ENCODE data around the gene MINK1. TPM values are rescaled to one million over a fixed set of nuclear protein-coding genes. Genes with fewer than 3 reads are reported as not detected.
A peak's percentile ranks its signal among the peaks of the same experiment; 100 is the strongest.
"Not testable (repeated sequence)": the region's sequence is repeated elsewhere in the genome, so short reads cannot be mapped to it uniquely, and the experiment has no call there.

MINK1 gene
- total RNA-seq, 2 donors from 2014 or later, result 44.0 to 45.0 TPM

- no peak for TF ChIP-seq CTCF (IDR thresholded peaks at IDR 0.05)
- H3K36me3 ChIP-seq, result no peaks in the 10 kb centered on the region
- no peak for ATAC-seq (ENCODE audit: insufficient number of reproducible peaks, low FRiP score, low read depth)
- peaks cover 15 to 19% of the 10 kb centered on the region in 2 donors for H3K4me1 ChIP-seq (ENCODE audit: control insufficient read depth in 1 of 2, low read depth in 2 of 2)
- no peak overlapping the region for H3K27ac ChIP-seq
- no peak overlapping the region for H3K4me3 ChIP-seq
- H3K27me3 ChIP-seq (replicated peaks; ENCODE audit: insufficient read depth), result no peaks in the 10 kb centered on the region
- H3K9me3 ChIP-seq, result no peaks in the 10 kb centered on the region
- DNase-seq (ENCODE audit: low spot score), result no peak
Measured at GRCh38 chr17:4856271-4856936, 23.3 kb downstream of the MINK1 start.

GRCh38 chr17:4856937-4857314, 23.8 kb downstream of the MINK1 start:
- no peak for TF ChIP-seq CTCF (IDR thresholded peaks at IDR 0.05)
- Histone ChIP-seq H3K36me3 (no peaks in the 10 kb centered on the region), H3K27ac (no peak overlapping the region), H3K4me1 (ENCODE audit: control insufficient read depth in 1 of 2, low read depth in 2 of 2) (peaks cover 15 to 19% of the 10 kb centered on the region in 2 donors), H3K27me3 (replicated peaks; ENCODE audit: insufficient read depth) (no peaks in the 10 kb centered on the region), H3K4me3 (no peak overlapping the region), H3K9me3 (no peaks in the 10 kb centered on the region)
- no peak for ATAC-seq (ENCODE audit: insufficient number of reproducible peaks, low FRiP score, low read depth)
- DNase-seq (ENCODE audit: low spot score), result no peak

GRCh38 chr17:4857347-4857746, 24.2 kb downstream of the MINK1 start:
- H3K9me3 ChIP-seq; H3K4me3 ChIP-seq; H3K27me3 ChIP-seq (replicated peaks; ENCODE audit: insufficient read depth); ATAC-seq (ENCODE audit: insufficient number of reproducible peaks, low FRiP score, low read depth); H3K27ac ChIP-seq; H3K36me3 ChIP-seq; DNase-seq (ENCODE audit: low spot score): not testable (repeated sequence)
- peaks cover 15 to 19% of the 10 kb centered on the region in 2 donors for H3K4me1 ChIP-seq (ENCODE audit: control insufficient read depth in 1 of 2, low read depth in 2 of 2)

GRCh38 chr17:4858068-4858881, 25.1 kb downstream of the MINK1 start:
- no peaks in the 10 kb centered on the region for H3K36me3 ChIP-seq
- H3K27me3 ChIP-seq (replicated peaks; ENCODE audit: insufficient read depth), result no peaks in the 10 kb centered on the region
- no peaks in the 10 kb centered on the region for H3K9me3 ChIP-seq
- no peak for TF ChIP-seq CTCF (IDR thresholded peaks at IDR 0.05)
- no peak for DNase-seq (ENCODE audit: low spot score)
- H3K4me3 ChIP-seq, result peak overlapping the region; percentile 7
- H3K27ac ChIP-seq, result peak overlapping the region; percentile 20 to 53
- H3K4me1 ChIP-seq (ENCODE audit: control insufficient read depth in 1 of 2, low read depth in 2 of 2), result peaks cover 15 to 19% of the 10 kb centered on the region in 2 donors
- ATAC-seq (ENCODE audit: insufficient number of reproducible peaks, low FRiP score, low read depth), result no peak

- no peaks in the 10 kb centered on the region for H3K27me3 ChIP-seq (replicated peaks; ENCODE audit: insufficient read depth)
- peak; percentile 18 for DNase-seq (ENCODE audit: low spot score)
- H3K4me3 ChIP-seq, result peak overlapping the region; percentile 7
- peak overlapping the region; percentile 20 to 53 for H3K27ac ChIP-seq
- no peaks in the 10 kb centered on the region for H3K9me3 ChIP-seq
- no peaks in the 10 kb centered on the region for H3K36me3 ChIP-seq
- ATAC-seq (ENCODE audit: insufficient number of reproducible peaks, low FRiP score, low read depth), result no peak
- no peak for TF ChIP-seq CTCF (IDR thresholded peaks at IDR 0.05)
- H3K4me1 ChIP-seq (ENCODE audit: control insufficient read depth in 1 of 2, low read depth in 2 of 2), result peaks cover 15 to 19% of the 10 kb centered on the region in 2 donors
Measured at GRCh38 chr17:4858882-4859260, 25.7 kb downstream of the MINK1 start.

Measured in thoracic aorta (tissue), 2 donors.